Amniotic stem cell (primary cell): ENCODE measurements around the gene ZC3H14.
"Not testable (repeated sequence)": the region's sequence is repeated elsewhere in the genome, so short reads cannot be mapped to it uniquely, and the experiment has no call there.

Experiments
- DNase-seq: peaks from one replicate; lab custom pipeline; 2025; lab: John Stamatoyannopoulos, UW

The ZC3H14 gene, protein sequence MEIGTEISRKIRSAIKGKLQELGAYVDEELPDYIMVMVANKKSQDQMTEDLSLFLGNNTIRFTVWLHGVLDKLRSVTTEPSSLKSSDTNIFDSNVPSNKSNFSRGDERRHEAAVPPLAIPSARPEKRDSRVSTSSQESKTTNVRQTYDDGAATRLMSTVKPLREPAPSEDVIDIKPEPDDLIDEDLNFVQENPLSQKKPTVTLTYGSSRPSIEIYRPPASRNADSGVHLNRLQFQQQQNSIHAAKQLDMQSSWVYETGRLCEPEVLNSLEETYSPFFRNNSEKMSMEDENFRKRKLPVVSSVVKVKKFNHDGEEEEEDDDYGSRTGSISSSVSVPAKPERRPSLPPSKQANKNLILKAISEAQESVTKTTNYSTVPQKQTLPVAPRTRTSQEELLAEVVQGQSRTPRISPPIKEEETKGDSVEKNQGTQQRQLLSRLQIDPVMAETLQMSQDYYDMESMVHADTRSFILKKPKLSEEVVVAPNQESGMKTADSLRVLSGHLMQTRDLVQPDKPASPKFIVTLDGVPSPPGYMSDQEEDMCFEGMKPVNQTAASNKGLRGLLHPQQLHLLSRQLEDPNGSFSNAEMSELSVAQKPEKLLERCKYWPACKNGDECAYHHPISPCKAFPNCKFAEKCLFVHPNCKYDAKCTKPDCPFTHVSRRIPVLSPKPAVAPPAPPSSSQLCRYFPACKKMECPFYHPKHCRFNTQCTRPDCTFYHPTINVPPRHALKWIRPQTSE

DNA sequence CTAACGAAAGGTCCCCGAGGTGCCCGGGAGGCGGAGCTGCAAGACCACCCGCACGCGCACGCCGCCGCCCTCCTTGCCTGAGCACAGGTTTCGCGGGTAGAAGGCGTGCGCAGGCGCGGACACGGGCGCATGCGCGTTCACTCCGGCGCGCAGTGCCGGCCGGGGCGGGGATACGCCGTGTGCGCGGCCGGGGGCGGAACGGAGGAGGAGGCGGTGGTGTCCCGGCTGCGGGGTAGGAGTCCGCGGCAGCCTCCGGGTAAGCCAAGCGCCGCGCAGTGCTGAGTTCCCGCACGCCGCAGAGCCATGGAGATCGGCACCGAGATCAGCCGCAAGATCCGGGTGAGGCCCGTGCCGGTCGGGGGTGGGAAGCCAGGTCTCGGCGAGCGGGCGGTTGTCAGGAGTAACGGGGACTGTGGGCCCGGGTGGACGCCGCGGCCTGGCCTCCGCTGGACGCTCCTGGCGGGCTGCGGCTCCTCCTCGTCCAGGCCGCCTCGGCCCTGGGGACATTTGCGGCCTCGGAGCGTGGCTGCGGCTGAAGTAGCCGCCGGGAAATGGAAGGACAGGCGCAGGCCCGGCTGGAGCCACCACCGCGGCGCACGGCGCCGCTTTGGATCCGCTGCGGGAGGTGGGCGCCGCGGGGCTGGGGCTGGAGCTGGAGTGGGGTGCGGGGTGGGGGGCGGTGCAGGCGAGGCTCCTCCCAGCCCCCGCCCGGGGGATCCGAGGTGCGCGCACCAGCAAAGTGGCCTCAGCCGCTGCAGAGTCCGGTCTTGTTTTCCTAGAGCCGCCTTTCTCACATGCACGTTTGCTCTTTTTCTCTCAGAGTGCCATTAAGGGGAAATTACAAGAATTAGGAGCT is at the start of gene ZC3H14:
ZC3H14 (plus strand) TSS at position 207 of the 856 bp plus-strand sequence; CDS start at position 304, 97 bp downstream.
- peak; percentile 71 for DNase-seq

DNA sequence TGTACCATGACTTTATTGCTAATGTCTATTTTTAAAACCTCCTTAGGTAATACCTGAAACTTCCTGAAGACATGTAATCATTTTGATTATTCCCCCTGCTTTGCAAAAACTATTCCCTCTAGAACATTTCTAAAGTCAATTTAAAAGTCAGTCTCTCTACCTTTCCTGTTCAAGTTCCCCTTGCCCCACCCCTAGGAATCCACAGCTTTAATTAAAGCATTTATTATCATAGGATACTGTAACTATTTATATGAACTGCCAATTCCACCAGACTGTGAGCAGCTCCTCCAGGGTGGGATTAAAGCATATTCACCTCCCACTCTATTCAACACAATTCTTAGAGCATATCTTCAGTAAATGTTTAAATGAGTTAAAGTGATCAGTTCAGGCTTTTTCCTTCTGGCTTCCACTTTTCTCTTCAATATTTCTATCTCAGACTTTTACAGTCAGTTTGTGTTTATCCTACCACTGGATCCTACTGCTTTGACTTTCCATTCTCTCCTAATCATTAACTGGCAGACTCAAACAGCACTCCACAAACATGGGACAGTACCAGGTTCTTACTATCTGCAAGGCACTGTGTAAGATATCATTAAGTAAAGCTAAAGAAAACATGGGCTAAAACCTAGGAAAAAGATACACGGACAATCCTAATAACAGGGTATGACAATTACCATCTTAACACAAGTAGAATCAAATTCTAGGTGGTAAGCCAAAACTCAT is 47.2 kb upstream of the ZC3H14 start:
- DNase-seq = no peak

DNA sequence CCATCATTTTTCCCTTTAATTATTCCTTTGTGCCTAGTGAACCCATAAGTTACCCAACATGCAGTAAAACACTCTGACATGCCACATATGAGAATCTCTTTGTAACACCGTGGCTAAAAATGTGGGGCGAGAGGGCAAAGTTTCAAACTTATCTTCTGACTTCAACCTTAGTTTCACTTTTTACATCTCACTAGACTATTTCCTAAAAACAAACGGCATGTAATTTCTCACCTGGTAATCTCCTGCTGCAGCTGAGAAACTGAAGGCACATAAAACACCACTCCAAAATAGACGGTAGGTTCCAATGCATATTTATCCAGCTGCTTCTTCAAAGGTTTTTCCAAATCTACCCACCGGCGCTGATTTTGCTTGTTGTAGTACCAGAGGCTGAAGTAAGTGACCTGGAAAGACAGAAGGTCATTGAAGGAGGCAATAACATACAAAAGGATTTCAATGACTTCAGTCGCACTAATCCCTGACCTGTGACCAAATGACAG is 45.9 kb upstream of the ZC3H14 start:
- DNase-seq = no peak

DNA sequence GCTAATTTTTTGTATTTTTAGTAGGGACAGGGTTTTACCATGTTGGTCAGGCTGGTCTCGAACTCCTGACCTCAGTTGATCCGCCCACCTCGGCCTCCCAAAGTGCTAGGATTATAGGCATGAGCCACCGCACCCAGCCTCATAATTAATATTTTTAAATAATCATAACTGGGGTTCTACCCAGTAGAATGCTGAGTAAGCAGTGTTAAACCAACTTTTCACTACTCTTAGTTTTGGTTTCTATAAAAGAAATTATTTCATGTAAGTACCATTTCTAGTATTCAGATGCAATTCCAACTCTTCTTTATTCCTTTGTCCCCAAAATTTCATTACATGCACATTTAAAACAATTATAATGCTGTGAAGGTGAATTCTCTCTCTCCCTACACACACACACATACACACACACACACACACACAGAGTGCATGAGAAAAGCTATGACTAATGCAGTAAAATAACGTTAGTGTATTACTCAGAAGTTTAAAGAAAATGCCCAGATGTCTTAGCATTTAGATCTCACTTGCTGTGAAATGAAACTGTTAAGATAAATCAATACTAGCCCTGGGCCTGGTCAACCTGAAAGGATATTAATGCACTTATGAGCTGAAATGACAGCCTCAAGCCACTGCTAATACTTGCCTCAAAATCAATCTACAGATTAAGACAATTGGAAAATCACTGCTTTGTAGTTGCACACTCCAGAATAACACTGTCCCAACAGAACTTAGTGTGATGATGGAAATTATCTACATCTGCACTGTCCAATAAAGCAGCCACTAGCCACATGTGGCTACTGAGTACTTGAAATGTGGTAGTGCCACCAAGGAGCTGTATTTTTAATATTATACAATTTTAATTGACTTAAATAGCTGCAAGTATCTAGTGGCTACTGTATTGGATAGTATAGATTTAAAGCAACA is 44.0 kb upstream of the ZC3H14 start:
- peak; percentile 11 for DNase-seq

DNA sequence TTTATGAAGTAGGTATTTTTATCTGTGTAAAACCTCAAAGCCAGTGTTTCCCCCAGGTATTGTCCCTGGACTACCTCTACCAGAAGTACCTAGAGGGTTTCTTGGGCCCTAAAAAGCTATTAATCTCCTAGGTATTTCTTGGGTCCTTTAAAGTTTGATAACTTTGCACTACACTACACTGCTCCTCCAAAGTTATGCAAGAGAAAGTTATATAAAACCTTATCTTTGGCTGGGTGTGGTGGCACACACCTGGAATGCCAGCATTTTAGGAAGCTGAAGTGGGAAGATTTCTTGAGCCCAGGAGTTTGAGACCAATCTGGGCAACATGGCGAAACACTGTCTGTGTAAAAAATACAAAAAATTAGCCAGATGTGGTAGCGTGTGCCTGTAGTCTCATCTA is 42.9 kb upstream of the ZC3H14 start:
- no peak for DNase-seq

DNA sequence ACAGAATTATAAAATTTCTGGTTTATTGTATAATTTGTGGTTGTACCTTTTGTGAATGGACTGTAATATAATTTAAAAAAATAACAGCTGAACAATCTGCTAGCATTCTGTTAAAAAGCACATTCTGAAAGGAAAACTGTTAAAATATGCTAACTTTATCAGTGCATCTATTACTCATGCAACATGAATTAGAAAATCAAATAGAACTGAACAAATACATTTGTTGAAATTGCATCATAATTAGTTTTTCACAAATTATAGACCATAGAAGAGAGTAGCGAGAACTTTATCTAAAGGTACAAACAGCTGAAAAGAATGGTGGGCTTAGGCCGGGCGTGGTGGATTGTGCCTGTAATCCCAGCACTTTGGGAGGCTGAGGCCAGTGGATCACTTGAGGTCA is 41.0 kb upstream of the ZC3H14 start:
- DNase-seq = no peak

DNA sequence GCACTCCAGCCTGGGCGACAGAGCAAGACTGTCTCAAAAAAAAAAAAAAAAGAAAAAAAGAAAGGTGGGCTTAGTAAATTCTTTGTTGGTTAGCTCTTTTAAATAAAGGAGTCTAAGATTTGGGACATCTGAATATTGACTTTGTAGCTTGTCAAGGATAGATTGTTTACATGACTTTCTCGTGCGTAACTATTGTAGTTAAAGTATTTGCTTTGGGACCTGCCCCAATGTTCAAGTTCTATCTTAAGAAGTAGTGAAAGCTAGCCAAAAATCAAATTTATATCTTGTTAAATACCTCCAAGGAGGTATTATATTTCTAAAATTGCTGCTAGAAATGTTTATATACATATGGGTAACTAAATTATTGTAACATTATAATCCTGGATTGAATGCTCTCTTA is 40.4 kb upstream of the ZC3H14 start:
- DNase-seq = no peak

DNA sequence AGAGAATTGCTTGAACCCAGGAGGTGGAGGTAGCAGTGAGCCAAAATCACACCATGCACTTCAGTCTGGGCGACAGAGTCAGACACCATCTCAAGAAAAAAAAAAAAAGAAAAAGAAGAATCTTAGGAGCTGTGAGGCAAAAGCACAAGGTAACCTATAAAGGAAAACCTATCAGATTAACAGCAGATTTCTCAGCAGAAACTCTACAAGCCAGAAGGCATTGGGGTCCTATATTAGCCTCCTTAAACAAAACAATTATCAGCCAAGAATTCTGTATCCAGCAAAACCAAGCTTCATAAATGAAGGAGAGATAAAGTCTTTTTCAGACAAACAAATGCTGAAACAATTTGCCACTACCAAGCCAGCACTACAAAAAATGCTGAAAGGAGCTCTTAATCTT is 32.9 kb upstream of the ZC3H14 start:
- not testable (repeated sequence) for DNase-seq

DNA sequence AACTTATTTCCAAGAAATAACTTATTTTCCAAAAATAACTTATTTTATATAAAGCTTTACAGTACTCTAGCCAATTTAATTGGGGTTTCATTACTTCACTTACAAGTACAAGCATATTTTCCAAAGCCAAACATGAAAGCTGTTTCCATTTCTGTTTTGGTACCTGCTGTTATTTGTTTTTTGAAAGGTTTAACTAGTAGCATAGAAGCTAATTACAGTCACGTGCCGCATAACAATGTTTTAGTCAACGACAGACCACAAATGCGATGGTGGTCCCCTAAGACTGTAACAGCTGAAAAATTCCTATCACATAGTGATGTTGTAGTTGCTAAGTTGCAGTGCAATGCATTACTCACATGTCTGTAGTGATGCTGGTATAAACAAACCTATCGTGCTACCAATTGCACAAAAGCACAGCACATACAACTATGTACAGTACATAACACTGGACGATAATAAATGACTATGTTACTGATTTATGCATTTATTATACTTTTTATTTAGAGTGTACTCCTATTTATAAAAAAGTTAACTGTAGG is 29.7 kb upstream of the ZC3H14 start:
- DNase-seq = no peak

DNA sequence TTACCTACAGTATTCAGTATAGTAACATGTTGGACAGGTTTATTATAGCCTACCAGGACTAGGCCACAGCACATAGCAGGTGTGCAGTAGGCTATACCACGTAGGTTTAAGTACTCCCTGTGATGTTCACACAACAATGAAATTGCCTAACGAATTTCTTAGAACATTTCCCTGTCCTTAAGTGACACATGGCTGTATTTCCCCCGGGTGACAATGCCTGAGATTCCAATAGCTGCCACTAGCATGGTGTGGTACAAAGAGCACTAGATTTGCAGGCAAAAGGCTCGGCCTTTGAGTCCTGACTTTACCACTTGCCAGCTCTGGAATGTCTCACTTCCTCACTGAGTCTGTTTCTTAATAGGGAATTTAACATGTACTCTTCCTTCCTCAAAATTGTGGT is 27.7 kb upstream of the ZC3H14 start:
- no peak for DNase-seq

DNA sequence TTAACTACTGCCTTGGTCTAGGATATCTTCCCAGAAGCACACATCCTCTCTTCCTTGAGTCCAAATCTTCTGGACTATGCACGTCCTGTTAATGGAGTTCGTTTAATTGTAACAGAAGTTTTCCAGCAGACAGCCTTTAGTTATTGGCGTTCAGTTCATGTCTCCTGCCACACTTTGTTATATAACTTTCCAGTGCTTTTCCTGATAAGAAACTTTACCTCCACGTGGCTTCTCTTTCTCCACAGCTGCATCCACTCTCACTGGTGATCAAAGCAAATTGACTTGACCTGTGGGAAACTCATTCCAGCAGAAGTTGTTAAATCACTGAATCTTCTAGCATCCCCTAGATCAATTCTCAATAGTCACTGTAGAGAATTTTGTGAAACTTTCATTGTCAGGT is 27.0 kb upstream of the ZC3H14 start:
- no peak for DNase-seq

DNA sequence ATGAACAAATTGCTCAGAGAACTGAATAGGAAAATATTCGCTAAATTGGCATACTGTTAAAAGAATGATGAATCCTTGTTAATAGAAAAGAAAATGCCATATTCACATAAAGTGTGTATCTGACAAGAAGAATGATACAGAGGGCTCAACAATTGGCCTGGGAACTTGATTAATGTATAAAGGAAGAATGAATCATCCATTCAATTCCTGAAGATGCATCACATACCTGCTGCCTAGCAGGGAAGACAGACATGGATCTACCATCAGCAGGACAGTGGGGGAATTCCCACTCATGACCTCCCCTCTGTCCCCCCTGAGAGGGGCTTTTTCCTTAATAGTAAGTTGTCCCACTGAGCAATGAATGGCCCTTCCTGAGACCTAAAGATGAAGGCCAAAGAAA is 21.5 kb upstream of the ZC3H14 start:
- DNase-seq = no peak

DNA sequence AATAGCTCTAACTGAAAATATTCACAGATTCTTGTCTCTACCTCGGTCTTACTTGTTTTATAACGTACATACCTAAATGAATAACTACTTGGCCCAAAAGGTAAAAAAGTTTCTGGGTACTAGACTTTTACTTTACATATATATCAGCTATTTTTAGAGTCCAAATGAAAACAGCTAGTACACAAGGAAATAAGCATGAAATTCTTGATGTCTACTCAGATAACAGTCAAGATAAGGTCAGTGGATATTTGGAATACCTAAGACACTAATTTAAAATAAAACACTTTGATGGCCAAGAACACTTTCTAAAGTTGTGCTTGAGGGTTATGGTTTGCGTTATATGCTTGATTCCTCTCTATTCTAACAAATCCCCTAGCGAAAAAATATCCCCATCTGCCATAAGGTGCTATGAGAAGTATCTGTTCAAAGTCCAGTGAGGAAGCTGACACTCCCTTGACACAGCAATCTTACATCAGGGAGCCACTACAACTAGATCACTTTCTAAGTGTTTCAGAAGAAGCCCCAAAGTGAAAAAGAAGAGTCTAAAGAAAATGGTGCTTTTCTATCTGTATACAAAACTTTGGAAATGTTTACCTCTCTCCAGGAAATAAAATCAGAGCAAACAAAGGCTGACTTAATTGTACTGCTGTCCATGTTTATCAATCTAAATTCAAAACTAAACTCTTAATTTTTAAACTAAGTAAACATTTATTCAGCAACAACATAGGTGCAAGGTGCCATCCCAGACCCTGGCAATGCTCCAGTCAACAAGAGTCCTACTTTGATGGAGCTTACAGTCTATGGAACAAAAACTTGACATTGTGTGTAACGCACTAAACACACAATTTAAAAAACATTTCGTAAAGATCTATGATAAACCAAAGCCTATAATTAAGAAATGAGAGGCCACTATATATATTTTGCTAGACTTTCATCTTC is 19.7 kb upstream of the ZC3H14 start:
- DNase-seq = no peak

DNA sequence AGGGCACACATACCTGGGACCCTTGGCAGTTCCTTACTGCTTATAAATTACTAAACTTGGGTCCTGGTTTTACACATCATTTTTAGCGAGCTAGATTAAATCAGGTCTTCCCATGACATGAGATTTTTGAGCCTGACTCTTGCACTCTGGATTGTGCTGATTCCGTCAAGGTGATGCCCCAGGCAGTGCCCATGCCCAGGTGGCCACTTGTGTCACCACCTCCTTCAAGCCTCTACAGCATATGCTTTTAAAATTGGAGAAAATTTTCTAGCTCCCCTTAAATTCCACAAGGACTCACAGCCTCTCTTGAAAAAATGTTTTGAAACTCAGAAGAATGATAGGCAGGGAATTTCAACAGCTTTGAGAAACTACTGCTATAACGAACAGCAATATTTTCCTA is 17.6 kb upstream of the ZC3H14 start:
- no peak for DNase-seq

DNA sequence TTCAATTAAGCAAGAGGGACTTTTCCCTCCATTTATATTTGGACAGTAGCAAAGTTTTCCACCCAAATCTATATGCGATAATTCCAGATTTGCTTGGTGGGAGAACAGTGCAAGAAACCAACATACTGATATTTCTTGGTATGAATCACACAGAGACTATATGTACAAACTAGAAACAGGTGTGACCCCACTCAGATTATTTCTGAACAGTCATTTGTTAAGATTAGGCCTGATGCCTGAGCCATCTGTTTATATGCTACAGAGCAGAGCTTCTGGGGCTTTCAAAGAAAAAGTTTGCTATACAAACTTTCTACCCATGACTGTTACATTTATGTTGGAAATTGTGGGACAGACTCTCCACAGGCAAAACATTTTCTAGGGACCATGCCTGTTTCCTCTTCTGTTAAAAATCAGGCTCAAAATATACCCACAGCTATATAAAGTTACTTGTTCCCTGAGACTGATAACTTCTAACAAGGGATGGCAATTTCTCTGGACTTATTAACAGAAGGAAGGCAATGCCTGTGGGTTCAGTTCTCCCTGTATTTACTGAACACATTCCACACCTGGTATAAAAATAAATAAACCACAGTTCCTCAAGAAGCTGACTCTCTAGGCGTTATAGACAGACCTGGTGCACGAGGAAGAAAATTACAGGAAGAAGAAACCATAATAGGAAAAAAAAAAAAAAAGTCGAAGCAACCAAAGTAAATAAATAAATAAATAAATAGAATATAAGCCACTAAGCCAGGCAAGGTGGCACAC is 16.0 kb upstream of the ZC3H14 start:
- no peak for DNase-seq

DNA sequence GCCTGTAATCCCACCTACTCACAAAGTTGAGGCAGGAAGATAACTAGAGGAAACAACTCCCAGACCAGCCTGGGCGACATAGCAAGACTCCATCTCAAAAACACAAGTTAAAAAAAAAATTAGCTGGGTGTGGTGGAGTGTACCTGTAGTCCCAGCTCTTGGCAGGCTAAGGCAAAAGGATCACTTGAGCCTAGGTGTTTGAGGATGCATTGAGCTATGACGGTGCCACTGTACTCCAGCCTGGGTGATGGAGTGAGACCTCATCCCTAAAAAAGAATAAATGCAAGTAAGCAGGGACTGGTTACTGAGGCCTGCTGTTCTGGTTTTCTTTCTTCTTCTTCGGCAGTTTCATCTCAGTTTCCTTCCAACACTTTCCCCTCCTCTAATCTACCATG is 15.5 kb upstream of the ZC3H14 start:
- DNase-seq = no peak

DNA sequence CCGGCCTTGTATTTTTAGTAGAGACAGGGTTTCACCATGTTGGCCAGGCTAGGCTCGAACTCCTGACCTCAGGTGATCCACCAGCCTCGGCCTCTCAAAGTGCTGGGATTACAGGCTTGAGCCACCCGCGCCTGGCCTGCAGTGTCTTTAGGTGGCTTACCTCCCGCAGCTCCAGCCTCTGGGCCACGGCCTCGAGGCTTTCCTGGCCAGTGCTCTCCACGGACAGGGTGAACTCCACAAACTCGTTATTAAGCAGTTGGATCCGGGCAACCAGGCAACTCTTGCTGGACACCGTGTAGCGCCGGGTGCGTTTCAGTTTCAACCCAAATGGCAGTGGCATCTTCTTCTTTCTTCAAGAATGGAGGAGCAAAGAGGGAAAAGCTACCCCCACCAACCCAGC is 12.8 kb upstream of the ZC3H14 start:
- DNase-seq = no peak

DNA sequence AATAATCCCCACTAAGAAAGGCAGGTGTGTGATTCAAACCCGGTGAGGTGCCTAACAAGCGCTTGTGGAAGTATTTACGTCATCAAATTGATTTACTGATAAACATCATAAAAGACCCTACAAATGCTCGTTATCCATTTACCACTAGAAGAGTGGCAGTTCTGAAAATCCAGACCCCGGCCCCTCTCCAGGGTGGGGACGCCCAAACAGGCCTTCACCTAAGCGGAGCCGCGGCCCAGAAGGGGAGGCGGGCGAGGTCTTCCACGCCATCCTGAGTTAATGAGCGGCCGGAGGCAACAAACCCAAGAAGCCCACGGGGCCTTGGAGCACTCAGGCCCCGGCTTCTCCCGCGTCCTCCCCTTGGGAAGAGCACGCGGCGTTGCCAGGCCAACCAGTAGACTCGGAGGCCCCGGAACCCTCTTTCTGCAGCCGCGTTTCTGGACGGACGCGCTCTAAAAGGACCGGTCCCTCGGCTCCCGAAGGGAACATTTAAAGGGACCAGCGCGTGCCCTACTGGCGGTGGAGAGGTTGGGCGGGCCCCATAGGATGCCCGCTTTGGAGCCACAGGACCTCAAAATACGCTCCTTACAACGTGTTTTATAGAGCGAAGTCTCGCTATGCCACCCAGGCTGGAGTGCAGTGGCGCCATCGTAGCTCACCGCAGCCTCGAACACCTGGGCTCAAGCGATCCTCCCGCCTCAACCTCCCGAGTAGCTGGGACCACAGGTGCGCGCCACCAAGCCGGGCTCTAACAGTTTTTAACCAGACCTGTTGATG is 11.6 kb upstream of the ZC3H14 start:
- DNase-seq = peak; percentile 58
